A673 (cell line): ENCODE measurements around the gene RBM25. TPM values are rescaled to one million over a fixed set of nuclear protein-coding genes. Genes with fewer than 3 reads are reported as not detected.

ENCODE experiments used
- BruUV-seq: library from RNA; stranded (reverse); fragments of 400-500 nt; replicated peaks from 2 replicates; lab custom pipeline; 2021; lab: Mats Ljungman, UMichigan
- CTCF ChIA-PET: fragments of 300-600 bp; sonication (Branson Sonifier 250); formaldehyde crosslinking; loops from one replicate; lab custom pipeline; 2022; ENCODE audit warnings: antibody characterized with exemption; lab: Charles Lee
- POLR2A ChIA-PET: fragments of 300-600 bp; sonication (Branson Sonifier 250); formaldehyde crosslinking; loops from one replicate; lab custom pipeline; 2022; ENCODE audit warnings: antibody characterized with exemption; ENCODE audit not compliant: low non-redundant PET; lab: Charles Lee
- DNase-seq: peaks from one replicate; pipeline ENCODE4 v3.0.0-alpha.2; 2015; ENCODE audit warnings: low spot score
- H3K27ac ChIP-seq: fragments of 200-600 bp; sonication (generic); 2 replicates; pipeline ENCODE4 v1.5.1; 2016; ENCODE audit warnings: mixed run types, low read depth, mild to moderate bottlenecking, mixed read lengths, antibody characterized with exemption, low read length; ENCODE audit not compliant: poor library complexity, severe bottlenecking
- H3K27me3 ChIP-seq: fragments of 200-600 bp; sonication (generic); replicated peaks from 2 replicates; pipeline ENCODE4 v1.6.1; 2017; ENCODE audit warnings: mixed run types, low read depth, mild to moderate bottlenecking, mixed read lengths, antibody characterized with exemption, low read length; ENCODE audit not compliant: insufficient read depth, poor library complexity
- H3K36me3 ChIP-seq: fragments of 200-600 bp; sonication (generic); 2 replicates; pipeline ENCODE4 v1.6.1; 2016; ENCODE audit warnings: mixed run types, mild to moderate bottlenecking, mixed read lengths, antibody characterized with exemption, low read length; ENCODE audit not compliant: insufficient read depth, poor library complexity, severe bottlenecking
- H3K4me1 ChIP-seq: fragments of 200-600 bp; sonication (generic); 2 replicates; pipeline ENCODE4 v1.6.1; 2017; ENCODE audit warnings: mixed run types, mild to moderate bottlenecking, mixed read lengths, antibody characterized with exemption, low read length; ENCODE audit not compliant: insufficient read depth, poor library complexity, severe bottlenecking
- H3K4me3 ChIP-seq: fragments of 200-600 bp; sonication (generic); 2 replicates; pipeline ENCODE4 v1.5.1; 2016; ENCODE audit warnings: low read depth, mixed run types, mild to moderate bottlenecking, mixed read lengths, low read length; ENCODE audit not compliant: poor library complexity, severe bottlenecking
- H3K9me3 ChIP-seq: fragments of 200-600 bp; sonication (generic); 2 replicates; pipeline ENCODE4 v1.6.1; 2016; ENCODE audit warnings: mixed run types, low read depth, mild to moderate bottlenecking, mixed read lengths, antibody characterized with exemption, low read length; ENCODE audit not compliant: poor library complexity, severe bottlenecking
- EZH2 ChIP-seq: fragments of 200-600 bp; sonication (generic); IDR thresholded peaks from 2 replicates; pipeline ENCODE4 v1.6.1; 2017; ENCODE audit warnings: borderline replicate concordance, low read depth, mild to moderate bottlenecking, mixed read lengths, antibody characterized with exemption, low read length; ENCODE audit not compliant: poor library complexity, severe bottlenecking
- intact Hi-C: fragments of 100-400 bp; cut with micrococcal nuclease; formaldehyde crosslinking; loops from one replicate; pipeline ENCODE4 v1.10.0; 2022; ENCODE audit not compliant: unreplicated experiment
- total RNA-seq: library from RNA; stranded (reverse); gene quantifications from 2 replicates; pipeline ENCODE4 v1.2.3, GENCODE V29; 2021
- TF ChIP-seq, protein P1 (sequence below): fragments of 300-800, 200-600 bp; sonication (generic); conservative IDR thresholded peaks from 2 replicates; pipeline ENCODE4 v1.5.1; 2017; ENCODE audit warnings: low read depth, mild to moderate bottlenecking, antibody characterized with exemption, low read length, moderate library complexity, mixed read lengths

The RBM25 gene
- total RNA-seq, 1 experiment from 2014 or later, result 123 TPM

DNA sequence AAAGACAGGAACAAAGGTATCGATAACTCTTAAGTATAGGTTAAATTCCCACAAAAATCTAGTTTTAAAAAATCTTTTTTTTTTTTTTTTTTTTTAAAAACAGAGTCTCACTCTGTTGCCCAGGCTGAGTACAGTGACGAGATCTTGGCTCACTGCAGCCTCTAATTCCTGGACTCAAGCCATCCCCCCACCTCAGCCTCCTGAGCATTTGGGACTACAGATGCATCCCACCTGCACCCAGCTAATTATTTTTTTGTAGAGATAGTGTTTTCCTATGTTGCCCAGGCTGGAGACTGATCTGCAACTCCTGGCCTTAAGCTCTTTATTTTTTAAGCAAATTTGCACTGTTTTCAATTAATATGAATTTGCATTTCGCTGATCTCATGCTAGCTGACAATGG is 87.8 kb downstream of the RBM25 start:
- TF ChIP-seq, protein P1, sequence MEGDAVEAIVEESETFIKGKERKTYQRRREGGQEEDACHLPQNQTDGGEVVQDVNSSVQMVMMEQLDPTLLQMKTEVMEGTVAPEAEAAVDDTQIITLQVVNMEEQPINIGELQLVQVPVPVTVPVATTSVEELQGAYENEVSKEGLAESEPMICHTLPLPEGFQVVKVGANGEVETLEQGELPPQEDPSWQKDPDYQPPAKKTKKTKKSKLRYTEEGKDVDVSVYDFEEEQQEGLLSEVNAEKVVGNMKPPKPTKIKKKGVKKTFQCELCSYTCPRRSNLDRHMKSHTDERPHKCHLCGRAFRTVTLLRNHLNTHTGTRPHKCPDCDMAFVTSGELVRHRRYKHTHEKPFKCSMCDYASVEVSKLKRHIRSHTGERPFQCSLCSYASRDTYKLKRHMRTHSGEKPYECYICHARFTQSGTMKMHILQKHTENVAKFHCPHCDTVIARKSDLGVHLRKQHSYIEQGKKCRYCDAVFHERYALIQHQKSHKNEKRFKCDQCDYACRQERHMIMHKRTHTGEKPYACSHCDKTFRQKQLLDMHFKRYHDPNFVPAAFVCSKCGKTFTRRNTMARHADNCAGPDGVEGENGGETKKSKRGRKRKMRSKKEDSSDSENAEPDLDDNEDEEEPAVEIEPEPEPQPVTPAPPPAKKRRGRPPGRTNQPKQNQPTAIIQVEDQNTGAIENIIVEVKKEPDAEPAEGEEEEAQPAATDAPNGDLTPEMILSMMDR, result no peak
- no peak for TF ChIP-seq EZH2
- POLR2A ChIA-PET, result interaction anchor here (0.6 kb wide), 1 partner anchor 344 kb away, joined by 5 read pairs; the partner anchor contains the start of gene RIOX1
- no TSS peak for BruUV-seq
- H3K9me3 ChIP-seq, result no peaks in the 10 kb centered on the region
- DNase-seq, result no peak
- intact Hi-C loops, result no loop called here
- H3K27me3 ChIP-seq, result no peaks in the 10 kb centered on the region
- peaks cover 4% of the 10 kb centered on the region for H3K36me3 ChIP-seq
- peaks cover 12% of the 10 kb centered on the region for H3K4me1 ChIP-seq
- CTCF ChIA-PET, result no interaction called here
- H3K4me3 ChIP-seq, result no peak overlapping the region
- no peak overlapping the region for H3K27ac ChIP-seq

DNA sequence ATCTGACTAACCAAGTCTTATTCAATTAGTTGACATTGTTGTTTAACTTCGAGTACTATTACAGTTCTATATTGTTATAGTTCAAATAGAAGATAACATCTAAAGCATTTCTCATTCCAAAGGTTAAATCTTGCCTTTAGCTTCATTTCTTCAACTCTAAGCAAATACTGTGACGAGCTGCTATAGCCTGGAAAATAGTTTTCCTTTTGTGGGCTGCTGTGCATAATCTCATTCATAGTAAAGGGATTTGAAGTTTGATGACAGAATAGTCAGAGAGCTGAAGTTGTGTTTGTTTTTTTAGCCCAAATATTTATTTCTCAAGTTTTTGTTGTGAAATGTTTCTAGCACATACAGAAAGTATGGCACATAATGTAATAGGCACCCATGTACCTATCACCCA is 91.4 kb downstream of the RBM25 start:
- H3K9me3 ChIP-seq, result no peaks in the 10 kb centered on the region
- no peak overlapping the region for H3K4me3 ChIP-seq
- no peak for DNase-seq
- no peak overlapping the region for H3K27ac ChIP-seq
- POLR2A ChIA-PET, result no interaction called here
- no TSS peak for BruUV-seq
- H3K36me3 ChIP-seq, result peaks cover 4% of the 10 kb centered on the region
- TF ChIP-seq EZH2, result no peak
- TF ChIP-seq, protein P1, result no peak
- intact Hi-C loops, result no loop called here
- no peaks in the 10 kb centered on the region for H3K27me3 ChIP-seq
- CTCF ChIA-PET, result no interaction called here
- no peaks in the 10 kb centered on the region for H3K4me1 ChIP-seq

DNA sequence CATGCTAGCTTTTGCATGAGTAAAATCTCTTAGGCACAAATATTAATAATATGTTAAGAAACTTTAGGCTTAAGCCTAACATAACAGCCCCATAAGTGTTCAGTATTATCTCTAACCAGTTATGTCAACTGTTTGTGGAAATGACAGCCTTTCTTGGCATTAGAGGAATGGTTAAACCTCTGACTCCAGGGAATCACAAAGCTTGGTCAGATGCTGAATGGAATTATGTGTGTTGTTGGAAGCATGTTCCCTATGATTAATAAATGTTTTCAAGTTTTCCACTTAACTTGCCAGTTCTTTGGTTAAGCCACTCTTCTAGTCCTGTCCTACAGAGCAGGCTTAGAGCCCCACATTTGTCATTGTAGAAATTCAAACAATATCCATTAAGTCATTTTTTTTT is 94.9 kb downstream of the RBM25 start:
- CTCF ChIA-PET, result no interaction called here
- POLR2A ChIA-PET, result no interaction called here
- BruUV-seq, result no TSS peak
- DNase-seq, result no peak
- no peaks in the 10 kb centered on the region for H3K27me3 ChIP-seq
- no peaks in the 10 kb centered on the region for H3K4me1 ChIP-seq
- H3K4me3 ChIP-seq, result no peak overlapping the region
- no peak for TF ChIP-seq EZH2
- TF ChIP-seq, protein P1, result no peak
- intact Hi-C loops, result no loop called here
- peaks cover 4% of the 10 kb centered on the region for H3K36me3 ChIP-seq
- H3K9me3 ChIP-seq, result no peaks in the 10 kb centered on the region
- no peak overlapping the region for H3K27ac ChIP-seq
